CD4-positive, alpha-beta T cell treated with Interleukin-4 for 1 hour (primary cell): ENCODE results near the gene LHPP.

Experiments
- DNase-seq, 2 donors: peaks; one replicate each; pipeline ENCODE4 v3.0.0-alpha.2; 2020 to 2022

The LHPP gene

DNA sequence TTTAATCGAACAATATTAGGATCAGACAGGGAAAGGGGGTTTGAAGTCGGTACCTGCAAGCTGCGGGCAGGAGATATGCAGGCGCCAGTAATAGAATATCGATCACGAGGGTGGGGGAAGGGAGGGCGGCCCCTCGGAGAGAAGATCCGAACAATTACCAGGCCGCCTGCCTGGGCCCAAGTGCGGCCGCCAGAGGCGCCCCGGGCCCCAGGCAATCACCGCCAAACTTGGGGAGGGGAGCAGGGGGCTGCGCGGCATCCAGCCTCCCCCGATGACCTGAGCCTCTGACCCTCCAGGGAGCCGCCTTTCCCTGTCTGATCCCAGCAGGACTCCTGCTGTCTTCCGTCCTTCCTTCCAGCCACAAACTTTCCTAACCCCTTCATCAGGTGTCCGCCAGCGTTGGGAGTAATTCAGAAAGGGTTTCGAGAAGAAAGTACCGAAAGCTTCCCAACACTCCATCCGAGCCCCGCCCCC, 12.9 kb upstream of the LHPP start:
- no peak for DNase-seq

DNA sequence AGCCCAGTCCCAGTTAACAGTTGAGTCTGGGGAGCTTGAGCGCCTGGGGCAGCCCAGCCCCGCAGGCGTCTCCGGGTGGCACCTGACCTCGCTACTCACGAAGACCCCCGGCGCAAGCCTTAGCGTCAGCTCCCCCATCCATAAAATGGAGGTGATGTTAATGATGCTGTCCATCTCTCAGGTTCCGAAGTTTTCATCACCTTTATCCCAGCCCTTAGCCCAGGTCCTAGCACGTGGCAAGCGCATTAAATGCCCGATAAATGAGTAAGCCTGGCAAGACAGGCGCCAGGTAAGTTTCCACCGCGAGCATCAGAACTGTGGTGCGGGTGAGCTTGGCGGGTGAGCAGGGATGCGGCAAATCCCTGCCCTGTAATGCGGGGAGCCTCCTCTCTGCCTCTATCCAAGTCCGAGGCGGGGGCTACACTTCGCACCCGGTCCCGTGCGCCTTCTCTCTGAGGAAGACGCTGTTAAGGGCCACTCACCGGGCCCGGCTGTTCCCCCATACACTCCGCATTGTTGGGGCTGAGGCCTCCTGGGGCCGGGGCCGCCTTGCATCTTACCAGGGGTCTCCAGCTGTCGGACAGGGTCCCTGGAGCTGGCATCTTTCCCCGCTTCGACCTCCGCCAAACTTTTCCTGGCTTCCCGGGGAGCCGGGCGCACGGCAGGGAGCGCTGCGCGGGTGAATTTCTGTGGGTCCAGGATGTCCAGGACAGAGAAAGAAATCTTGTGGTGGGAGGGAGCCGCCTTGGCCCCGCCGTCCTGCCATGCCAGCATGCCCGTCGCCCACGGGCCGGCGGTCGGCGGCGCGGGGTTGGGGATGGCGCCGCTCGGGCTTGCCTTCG, 12.2 kb upstream of the LHPP start:
- DNase-seq = no peak

GRCh38 chr10:124450012-124450782, 11.4 kb upstream of the LHPP start, which contains the start of gene NKX1-2:
TSS of gene NKX1-2 (minus strand) at chr10:124450035. CDS start at chr10:124449943, 92 bp downstream.
- DNase-seq = no peak

DNA sequence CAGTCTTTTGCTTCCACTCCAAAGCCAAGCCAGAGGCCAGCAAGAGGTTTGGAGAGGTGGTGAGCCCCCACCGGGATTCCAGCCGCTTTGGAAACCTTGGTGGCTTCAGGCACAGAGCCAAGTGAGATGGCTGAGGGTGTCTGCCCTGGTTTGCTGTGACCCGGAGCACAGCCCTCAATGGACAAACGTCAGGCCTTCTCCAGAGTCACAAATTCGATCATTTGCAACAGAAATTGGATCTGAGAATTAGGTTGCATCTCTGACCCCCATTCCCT, 10.9 kb upstream of the LHPP start:
- DNase-seq = no peak

- no peak for DNase-seq
Measured at GRCh38 chr10:124451276-124451675, 10.3 kb upstream of the LHPP start.

GRCh38 chr10:124453960-124454610, 7.5 kb upstream of the LHPP start:
- DNase-seq = no peak

- DNase-seq = no peak
Measured at GRCh38 chr10:124455441-124455840, 6.2 kb upstream of the LHPP start.

DNA sequence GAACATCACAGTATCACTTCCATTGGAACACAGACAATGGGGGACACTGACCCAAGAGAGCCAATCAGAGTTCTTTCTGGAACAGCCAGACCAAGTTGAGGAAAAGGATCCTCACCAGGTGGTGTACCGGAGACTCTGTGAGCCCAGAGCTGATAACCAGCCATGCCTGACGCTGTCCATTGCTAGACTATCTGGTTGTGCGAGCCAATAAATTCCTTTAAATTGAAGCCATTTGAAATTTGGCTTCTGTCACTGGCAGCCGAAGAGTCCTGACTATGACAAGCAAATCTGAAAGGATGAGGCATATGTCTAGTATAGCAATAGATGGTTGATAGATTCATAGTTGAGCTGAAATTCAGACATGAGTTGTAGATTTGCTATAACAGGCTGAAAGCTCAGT, 3.1 kb upstream of the LHPP start:
- no peak for DNase-seq

- DNase-seq = no peak
Measured at GRCh38 chr10:124458889-124459288, 2.7 kb upstream of the LHPP start.

GRCh38 chr10:124459395-124459794, 2.2 kb upstream of the LHPP start:
- no peak for DNase-seq

- DNase-seq = no peak
Measured at GRCh38 chr10:124460144-124460543, 1.5 kb upstream of the LHPP start.

- no peak for DNase-seq
Measured at GRCh38 chr10:124462348-124462695, 699 bp downstream of the LHPP start.

DNA sequence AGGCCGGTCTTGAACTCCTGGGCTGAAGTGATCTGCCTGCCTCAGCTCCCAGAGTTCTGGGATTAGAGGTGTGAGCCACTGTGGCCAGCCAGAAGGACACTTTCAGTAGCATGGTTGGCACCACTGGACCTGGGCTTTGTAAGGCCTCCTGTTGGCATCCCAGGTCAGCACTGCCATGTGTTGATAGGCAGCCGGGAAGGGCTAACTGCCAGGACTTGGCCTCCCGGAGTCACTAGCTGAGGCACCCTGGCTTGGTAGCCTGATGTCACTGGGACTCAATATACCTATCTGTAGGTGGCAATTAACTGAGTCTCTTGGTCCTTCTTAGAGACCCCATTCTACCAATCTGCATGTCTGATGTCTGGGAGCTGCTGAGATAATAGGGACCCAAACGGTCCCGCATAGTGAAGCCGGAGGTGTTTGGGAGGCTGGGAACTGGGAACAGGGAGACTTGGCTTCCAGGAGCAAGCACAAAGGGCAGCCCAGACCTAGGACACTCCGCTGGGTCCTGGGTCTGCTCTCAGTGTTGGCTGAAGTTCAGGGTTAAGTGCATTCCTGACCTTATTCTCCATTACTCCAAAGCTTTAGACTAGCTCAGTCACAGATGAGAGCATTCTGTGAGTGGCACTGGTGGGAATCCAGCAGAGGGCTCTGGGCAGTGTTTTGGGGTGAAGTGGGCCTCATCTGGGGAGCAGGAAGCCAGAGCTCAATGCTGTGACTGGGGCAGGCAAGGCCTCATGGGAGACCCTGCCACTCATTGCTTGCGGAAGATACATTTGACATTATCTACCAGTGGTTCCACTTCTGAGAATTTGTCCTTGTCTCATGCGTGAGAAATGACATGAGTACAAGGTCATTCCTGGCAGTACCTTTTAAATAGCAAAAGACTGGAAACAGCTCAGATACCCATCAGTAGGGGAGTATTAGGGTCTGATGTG, 2.7 kb downstream of the LHPP start:
- DNase-seq = no peak

GRCh38 chr10:124465003-124465776, 3.6 kb downstream of the LHPP start:
- no peak for DNase-seq

GRCh38 chr10:124465777-124466488, 4.3 kb downstream of the LHPP start:
- no peak for DNase-seq

- DNase-seq = no peak
Measured at GRCh38 chr10:124467165-124467564, 5.5 kb downstream of the LHPP start.

DNA sequence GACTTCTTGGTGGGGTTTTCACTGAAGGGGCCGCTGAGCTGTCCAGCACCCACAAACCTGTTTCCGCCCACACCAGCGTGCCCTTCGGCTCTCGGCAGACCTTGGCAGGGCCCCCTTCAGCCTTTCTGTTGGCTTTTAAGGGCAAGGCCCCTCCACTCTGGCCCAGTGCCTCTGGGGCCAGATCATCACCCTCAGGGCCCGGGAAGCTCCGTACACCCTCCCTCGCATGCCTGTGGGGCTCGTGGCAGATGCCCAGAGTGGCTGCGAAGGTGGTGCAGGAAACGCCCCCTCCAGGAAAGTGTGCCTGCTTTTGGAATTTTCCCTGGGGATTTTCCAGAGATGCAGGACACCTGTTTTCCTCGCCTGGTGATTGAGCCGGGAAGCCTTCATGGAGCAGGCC, 7.0 kb downstream of the LHPP start:
- no peak for DNase-seq

GRCh38 chr10:124469956-124470484, 8.4 kb downstream of the LHPP start:
- DNase-seq = no peak

DNA sequence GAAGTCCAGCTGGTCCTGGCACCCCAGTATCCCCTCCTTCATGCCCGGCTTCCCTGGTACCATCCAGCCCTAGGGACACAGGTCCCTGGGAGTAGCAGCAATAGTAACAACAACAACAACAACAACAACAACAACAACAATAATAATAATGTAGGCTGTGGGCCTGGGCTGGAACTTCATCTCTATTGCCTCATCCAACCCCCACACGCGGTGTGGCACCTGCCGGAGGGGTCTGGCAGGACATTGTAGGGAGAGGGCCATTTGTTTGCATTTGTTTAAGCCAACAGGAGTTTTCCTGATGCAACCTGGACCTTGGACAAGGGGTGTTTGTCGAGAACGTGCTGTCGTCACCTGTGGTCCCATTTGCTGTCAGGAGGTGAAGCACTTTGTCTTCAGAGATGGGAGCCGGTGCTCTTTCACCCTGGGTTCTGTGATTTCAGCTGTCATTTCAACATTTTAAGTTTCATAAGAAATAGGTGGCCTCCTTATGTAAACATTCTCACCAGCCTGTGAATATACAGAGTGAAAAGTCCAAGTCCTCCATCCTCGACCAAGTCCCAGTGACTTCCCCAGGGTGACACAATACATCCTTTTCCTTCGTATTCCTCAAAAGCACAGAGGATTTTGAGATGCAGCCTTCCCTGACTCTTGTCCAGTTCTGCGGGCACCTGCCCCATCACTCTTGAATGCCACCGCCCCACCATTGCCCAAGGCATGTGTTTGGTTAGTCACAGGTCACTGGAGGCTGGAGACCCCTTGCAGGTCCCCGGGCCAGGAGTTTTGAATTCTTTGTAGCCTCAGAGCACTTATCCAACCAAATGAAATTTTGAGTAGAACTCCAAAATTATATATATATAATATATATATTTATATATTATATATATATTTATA, 9.2 kb downstream of the LHPP start:
- no peak for DNase-seq

- DNase-seq = no peak
Measured at GRCh38 chr10:124472071-124472470, 10.4 kb downstream of the LHPP start.
